Stimulated activated CD4-positive, alpha-beta T cell treated with anti-CD3 and anti-CD28 coated beads, Interleukin-4, amount 100 ng/mL, for 48 hours (primary cell): Measurements from ENCODE around the gene ATXN7L1.

Experiments
- DNase-seq, 2 donors: peaks; one replicate each; pipeline ENCODE4 v3.0.0-alpha.2; 2020; ENCODE audit warnings: low read depth in 2 of 2

Gene ATXN7L1

DNA sequence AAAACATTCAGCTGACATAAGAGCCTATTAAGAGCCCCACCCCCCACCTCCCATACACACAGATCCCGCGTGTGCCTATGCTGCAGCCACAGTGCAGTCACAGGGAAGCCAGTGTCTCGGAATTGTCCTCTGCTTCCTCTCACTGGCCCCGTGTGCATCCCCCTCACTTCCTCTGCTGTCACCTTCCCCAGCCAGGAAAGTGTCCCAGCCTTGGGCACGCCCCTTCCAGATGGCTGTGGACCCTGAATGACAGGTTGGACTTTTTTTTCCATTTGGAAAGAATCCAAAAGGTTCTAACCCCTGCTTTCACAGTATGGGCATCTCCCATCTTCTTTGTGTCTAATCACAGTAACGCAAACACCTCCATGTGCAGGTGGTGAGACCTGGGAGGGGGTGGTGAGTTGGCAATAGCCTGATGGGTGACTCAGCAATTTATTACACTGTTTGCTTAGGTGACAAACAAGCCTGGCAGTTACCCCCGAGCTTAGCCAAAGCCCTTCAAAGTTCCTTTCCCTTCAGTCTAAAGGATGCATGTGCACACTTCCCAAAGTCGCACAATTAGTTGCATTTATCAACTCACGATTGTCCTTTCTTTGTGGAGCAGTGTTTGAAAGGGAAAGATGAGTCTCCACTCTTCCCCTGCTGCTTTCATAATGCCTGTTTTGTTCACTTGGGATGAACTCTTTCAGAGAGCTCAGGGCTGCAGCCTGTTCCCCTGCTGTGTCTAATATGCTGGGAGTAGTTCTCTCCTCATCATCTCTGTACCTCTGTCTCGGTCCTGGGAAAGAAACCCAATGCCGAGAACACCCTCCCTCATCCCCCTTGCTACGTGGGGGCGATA is 227.6 kb downstream of the ATXN7L1 start:
- DNase-seq = no peak

DNA sequence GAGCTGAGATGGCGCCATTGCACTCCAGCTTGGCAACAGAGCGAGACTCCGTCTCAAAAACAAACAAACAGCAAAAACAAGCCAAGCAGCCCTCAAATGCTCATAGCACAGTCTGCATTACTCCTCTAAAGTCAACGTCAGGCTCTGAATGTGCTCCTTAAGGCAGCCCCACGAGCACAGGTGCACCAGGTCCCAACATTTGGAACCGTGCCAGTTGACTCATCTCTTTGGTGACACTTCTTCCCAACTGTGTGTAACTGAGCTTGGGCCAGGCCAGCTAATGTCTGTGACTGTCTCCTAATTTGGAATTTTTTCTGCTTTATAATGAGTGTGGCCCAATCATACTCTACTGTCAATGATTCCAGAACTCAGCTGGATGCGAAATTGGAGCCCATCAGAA is 228.8 kb downstream of the ATXN7L1 start:
- DNase-seq = no peak

DNA sequence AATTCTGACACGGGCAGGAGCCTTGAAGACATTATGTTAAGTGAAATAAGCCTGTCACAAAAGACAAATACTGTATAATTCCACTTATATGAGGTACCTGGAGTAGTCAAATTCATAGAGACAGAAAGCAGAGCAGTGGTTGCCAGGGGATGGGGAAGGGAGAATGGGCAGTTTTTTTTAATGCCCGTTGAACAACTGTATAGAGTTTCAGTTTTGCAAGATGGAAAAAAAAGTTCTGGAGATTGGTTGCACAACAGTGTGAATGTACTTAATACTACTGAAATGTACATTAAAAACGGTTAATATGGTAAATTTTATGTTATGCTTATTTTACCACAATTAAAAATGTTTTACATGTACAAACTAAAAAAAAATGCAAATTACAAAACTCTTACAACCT is 231.5 kb downstream of the ATXN7L1 start:
- DNase-seq = no peak

GRCh38 chr7:105643851-105644250 is 232.5 kb downstream of the ATXN7L1 start:
- no peak for DNase-seq

DNA sequence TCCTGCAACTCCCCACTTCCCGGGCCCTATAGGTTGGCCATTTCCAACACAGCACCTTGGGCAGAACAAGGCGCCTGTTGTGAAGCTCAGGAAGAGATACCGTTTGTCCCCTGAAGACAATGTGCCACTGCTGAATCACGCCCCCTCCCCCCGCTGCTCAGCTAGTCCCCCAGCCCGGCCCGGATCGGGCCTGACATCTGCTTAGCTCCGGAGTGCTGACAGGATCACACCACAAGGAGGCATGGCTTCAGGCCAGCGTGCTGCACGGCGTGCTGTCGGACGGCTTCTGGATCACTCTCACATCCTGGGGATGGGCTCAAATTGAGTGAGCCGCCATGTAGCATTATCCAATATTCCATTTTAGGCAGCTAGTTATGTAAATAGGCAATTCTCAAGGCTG is 233.0 kb downstream of the ATXN7L1 start:
- no peak for DNase-seq

DNA sequence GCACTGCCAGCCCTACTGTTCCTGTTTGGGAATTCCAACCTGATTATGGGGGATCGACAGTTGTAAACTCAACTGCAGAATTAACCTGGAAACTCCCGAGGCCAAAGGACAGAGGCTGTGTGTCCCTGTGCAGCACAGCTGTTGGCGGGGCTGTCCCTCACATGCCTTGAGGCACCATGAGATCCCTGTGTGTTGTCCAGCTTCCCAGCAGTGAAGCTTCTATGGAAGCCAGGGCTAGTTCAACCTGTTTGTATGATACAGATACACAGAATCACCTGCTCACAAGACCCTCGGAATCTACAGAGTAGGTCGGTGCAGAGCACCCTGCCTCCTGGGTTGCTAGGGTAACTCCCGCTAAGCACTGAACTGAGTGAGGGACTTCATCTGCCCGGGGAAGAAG is 234.1 kb downstream of the ATXN7L1 start:
- no peak for DNase-seq

- no peak for DNase-seq
Observed at GRCh38 chr7:105640956-105641810, 235.2 kb downstream of the ATXN7L1 start.

- DNase-seq = no peak
Observed at GRCh38 chr7:105639667-105640493, 236.5 kb downstream of the ATXN7L1 start.

GRCh38 chr7:105638902-105639495 is 237.4 kb downstream of the ATXN7L1 start:
- no peak for DNase-seq

DNA sequence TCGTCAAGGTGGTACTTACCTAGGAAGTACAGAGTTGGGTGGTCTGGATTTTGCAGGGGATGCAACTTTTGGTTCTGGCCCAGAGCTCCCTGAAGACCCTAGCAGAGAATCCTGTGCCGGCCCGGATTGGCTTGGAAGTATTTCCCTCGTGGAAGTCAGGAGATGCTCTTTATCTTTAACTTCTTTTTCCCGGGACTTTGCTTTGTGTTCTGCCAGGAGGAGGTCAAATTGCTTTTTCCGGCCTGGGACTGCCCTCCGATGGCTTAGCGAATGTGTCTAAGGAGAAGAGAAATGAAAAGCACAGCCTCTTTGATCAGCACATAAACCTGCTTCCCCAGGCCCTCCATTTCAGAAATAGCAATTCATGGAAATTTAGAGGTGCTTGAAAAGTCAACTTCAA is 238.1 kb downstream of the ATXN7L1 start:
- no peak for DNase-seq

- no peak for DNase-seq
Observed at GRCh38 chr7:105637755-105638154, 238.6 kb downstream of the ATXN7L1 start.

GRCh38 chr7:105636982-105637381 is 239.4 kb downstream of the ATXN7L1 start:
- DNase-seq = no peak

DNA sequence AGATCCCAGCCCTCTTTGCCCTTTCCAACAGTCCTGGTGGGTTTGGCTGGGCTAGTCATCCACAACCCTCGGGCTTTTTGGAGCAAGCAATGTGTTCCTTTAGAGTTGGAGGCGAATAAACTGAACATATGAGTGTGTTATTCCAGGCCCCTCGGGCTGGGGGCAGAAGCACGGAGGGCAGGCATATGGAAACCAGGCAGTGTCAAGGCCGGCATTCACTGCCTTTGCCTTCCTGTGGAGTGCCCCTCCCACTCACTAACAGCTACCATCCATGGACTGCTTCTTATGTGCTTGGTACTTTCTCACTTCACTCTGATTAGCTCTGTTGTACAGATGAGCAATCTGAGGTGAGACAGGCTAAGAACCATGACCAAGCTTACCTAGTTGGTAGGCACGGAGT is 241.2 kb downstream of the ATXN7L1 start:
- DNase-seq = no peak

DNA sequence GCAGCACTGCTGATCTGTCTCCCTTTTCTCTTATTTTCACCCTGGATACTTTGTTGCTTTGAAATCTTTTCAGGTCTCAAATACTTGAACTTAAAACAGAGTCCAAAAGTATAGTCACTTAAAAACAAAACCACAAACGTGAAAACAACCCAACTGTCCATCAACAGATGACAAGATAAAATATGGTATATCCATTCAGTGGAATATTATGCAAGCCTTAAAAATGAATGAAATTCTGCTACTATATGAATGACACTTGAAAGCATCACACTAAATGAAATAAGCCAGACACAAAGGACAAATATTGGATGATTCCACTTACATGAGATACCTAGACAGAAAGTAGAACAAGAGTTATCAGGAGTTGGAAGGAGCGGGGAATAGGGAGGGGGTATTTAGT is 250.4 kb downstream of the ATXN7L1 start:
- no peak for DNase-seq

- DNase-seq = no peak
Observed at GRCh38 chr7:105623906-105624305, 252.5 kb downstream of the ATXN7L1 start.

- no peak for DNase-seq
Observed at GRCh38 chr7:105623378-105623777, 253.0 kb downstream of the ATXN7L1 start.

DNA sequence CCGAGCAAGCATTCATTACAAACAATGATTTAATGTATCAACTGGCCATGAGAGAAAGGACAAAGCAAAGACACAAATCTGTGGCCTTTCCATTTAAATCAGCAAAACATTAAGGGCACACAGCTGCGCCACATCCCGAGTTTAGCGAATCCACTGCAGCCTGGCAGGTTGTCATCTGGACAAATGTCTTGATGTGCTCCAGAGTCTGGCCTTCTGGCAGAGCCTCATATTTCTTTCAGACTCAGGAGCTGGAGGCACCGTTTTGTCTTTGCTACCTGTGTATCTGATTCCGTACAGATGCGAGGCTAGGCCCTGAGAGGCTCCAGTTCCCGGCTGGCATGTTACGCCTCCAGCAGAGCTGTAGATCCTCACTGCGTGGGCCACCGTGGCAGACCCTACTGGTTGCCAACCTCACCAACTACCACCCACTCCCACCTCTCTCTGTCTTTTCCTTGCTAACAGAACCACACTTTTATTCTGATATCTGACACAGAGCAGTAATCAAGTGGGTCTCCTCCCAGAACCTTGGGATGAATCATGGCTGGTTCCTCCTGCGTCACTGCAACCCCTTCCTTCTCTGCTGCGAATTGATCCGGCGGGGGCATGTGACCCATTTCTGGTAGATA is 254.2 kb downstream of the ATXN7L1 start:
- DNase-seq = no peak

DNA sequence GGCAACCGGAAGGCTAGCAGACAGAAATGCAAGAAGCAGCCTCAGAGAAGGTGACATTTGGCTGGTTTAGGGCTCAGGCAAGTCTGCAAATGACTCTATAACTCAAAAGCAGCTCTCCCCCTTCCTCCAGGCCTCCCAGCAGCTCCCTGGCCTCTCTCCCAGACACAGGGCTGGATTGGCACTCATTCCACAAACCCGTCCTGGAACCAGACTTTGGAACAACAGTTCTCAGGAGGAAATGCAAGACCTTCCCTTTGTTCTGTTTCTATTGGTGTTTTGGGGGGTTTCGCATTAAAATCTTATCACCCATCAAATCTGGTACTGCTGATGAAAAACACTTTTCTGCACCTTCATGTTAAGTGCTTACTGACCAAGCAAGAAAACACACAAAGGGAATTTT is 254.8 kb downstream of the ATXN7L1 start:
- DNase-seq = no peak

- DNase-seq = no peak
Observed at GRCh38 chr7:105621176-105621575, 255.2 kb downstream of the ATXN7L1 start.

DNA sequence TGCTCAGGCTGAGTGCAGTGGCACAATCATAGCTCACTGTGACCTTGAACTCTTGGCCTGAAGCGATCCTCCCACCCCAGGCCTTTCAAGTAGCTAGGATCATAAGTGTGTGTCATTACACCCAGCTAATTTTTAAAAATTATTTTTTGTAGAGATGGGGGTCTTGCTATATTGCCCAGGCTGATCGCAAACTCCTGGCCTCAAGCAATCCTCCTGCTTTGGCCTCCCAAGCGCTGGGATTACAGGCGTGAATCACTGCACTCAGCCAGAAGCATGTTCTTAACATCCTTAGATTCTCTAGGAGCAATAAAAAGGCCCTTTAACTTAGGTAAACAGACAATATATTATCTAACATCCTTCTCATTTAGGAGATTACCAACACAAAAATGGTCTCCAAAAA is 256.8 kb downstream of the ATXN7L1 start:
- DNase-seq = no peak

DNA sequence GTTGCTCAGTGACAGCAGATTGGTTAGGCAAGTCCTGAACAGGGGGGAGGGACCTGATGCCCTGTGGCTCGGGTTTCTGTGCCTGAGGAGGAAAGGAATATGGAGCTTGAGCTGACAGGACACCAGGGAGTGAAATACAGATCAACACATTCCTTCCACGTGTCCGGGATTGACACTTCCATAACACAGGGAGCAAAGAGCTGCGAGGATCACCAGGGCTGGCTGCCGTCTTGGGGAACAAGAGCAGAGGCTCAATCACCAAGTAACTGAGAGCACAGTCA is 258.4 kb downstream of the ATXN7L1 start:
- no peak for DNase-seq
